GM20431 (cell line): Measurements from ENCODE around the gene C16orf82.

Experiments used
- in situ Hi-C: fragments of 300-500 bp; cut with MseI, MboI; formaldehyde crosslinking; loops from one replicate; pipeline ENCODE4 v1.15.0; 2020; ENCODE audit warnings: low sequenced_read_pairs; ENCODE audit not compliant: unreplicated experiment

The C16orf82 gene

DNA sequence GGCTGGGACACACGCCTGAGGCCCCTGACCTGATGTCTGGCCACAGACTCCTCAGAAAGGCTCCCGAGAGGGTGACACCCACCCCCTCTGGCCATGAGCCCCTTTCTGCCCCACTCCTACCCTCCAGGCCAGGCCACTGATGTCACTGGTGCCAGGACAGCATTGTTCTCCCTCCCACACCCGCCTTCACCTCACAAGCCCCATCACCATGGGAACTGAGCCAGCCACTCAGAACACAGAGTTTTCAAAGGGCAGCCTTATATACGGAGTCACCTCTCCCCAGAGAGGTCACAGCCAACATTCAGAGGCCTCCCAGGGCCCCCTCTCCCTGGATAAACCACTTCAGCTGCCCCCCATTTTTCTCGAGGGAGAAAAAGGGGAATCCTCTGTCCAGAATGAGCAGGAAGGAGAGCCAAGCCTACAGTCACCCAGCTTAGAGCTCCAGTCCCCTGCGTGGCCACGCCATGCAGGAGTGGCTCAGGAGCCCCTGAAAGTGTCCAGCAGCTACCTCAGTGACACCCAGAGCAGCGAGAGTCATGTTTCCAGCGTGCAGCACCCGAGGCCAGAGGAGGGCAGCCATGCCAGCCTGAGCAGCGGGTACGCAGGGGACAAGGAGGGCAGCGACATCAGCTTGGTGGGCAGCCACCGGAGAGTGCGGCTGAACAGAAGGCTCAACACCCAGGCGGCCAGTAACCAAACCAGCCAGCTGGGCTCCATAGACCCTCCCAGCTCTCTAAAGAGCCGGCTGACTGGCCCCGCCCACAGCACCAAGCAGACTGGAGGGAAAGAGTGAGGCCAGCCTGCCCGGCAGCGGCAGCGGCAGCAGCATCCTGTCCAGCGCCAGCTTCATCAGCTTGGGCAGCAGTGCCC is at the start of gene C16orf82:
C16orf82 (plus strand) TSS at position 260 of the 870 bp plus-strand sequence.
- in situ Hi-C loops = no loop called here

- in situ Hi-C loops = no loop called here
Measured at GRCh38 chr16:27020031-27020430, 46.7 kb upstream of the C16orf82 start.

- in situ Hi-C loops = no loop called here
Measured at GRCh38 chr16:27024010-27024409, 42.7 kb upstream of the C16orf82 start.

DNA sequence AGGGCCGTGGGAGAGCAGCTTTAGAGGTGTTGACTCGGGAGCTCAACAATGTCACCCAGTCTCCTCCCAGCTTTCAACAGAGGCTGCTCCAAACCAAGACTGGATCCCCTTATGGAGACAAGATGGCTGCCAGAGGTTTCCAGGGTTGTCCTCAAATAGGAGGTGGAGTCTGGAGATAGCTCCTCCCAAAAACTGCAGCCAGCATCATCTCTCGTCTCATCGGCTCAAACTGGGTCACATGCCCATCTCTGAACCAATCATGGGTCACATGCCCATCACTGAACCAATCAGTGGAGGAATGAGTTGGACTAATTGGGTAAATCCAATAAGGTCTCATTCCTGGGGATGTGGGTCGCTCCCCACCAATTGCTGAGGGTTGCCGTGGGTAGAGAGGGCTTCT is 41.1 kb upstream of the C16orf82 start:
- in situ Hi-C loops = no loop called here

- in situ Hi-C loops = no loop called here
Measured at GRCh38 chr16:27027971-27028370, 38.8 kb upstream of the C16orf82 start.

DNA sequence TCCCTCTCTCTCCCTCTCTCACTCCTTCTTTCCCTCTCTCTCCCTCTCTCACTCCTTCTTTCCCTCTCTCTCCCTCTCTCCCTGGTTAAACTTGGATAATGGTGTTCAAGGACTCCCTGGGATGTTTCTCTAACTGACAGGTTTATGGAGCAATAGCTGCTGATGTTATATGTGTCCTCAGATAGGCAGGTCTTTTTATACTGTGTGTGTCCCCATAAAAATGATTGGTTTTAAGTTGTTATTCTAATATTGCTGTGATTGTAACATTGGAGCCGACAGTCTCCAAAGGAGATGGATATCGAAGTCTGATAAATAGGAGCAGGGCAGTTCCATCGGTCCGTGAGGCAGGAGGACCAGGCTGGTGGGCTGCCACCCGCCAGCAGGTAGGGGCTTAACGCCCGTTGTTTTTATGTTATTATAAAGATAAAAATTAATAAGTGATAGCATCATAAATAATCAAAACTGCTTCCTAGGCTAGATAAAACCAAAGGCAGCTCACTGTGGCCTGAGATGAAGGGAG is 38.1 kb upstream of the C16orf82 start:
- in situ Hi-C loops = no loop called here

DNA sequence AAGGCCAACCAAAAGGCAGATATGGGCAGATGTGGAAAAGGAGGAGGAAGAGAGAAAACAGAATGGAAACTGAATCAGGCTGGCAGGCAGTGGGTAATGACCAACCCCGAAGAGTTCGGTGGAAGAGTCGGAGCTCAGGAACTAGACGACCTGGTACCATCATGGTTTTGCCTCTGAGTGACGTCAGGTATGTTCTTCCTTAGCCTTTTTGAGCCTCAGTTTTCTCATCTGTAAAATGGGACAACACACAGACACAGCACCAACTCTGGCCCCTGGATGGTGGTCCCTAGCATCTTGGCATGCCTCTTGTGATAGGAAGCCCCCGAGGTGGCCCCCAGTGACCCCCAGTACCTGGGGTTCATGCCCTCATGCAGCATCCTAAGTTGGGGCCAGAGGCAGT is 37.2 kb upstream of the C16orf82 start:
- in situ Hi-C loops = no loop called here

DNA sequence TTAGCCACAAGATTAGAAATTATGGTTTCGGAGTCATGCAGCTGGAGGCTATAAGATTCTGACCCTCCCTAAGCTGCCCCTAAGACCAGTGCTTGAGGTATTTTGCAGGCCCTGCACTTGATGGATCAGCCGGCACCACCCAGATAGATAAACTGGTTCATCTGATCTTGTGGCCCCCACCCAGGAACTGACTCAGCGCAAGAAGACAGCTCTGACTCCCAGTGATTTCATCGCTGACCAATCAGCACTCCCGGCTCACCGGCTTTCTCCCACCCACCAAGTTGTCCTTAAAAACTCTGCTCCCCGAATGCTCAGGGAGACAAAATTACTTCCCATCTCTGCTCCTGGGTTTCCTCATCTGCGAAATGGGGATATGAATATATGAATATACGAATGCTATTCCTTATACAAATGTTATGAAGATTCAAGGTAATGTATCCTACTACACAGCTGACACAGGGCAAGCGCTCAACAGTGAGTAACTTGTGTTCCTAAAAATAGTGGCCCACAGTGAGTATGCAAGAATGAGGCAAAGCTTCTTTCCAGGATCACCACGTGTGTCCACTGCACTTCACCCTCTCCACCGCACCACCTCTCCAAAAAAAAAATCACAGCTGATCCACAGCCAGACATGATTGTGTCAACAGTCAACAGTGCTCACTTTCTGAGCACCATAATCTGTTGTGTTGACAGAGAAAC is 33.3 kb upstream of the C16orf82 start:
- in situ Hi-C loops = no loop called here

GRCh38 chr16:27040732-27041131 is 26.0 kb upstream of the C16orf82 start:
- in situ Hi-C loops = no loop called here

DNA sequence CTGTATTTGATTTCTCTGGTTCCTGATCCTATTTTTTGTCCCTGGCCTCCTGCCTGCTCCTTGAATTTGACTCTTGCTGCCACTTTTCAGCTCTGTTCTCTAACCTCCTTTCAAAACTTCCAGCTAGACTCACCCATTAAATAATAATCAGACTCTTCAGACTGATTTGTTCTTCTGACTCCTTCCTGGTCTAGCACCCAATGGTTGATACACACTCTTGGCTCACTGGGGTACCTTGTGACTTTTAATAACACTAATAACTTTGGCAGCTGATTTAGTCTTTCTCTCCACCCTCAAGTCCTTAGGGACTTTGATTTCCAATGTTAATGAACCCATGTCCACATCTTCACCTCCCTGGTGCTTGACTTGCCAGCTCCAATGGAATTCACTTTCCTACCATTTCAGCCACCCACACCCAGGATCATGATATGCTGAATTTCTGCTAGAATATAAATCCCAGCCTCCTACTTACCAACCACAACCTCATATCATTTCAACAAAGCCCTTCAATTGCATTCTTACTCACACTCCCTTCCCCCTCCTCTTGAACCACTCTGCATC is 19.7 kb upstream of the C16orf82 start:
- in situ Hi-C loops = no loop called here

DNA sequence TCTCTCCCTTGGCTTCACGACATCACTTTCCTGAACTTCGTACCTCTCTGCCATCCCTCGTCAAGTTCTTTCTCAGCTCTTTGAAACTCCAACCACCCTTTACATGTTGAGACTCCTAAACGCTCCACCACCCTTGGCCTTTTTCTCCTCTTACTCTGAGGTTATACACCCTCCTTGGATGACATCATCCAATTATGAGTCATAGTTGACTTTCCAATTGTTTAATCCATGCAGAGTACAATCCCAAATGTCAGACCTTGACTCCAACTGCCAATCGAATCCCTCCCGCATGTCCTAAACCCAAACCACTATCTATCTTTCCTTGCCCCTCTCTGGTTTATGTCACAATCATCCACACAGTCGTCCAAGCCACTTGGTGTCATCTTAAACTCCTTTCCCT is 18.4 kb upstream of the C16orf82 start:
- in situ Hi-C loops = no loop called here

DNA sequence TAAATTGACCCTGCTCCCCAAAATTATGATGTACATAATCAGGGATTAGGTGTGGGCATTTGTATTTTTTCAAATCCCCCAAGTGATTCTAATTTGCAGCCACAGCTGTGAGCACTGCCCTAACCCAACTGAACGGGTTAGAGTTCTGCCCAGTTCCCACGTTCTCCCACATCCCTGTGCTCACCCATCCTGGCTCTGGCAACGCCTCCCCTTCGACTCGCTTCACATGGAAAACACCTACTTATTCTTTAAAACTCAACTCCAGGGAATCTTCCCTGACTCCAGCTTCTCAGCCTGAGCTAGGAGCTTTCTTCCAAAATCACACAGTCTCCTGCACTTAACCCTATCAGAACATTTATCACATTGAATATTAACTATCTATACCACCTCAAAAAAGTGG is 17.6 kb upstream of the C16orf82 start:
- in situ Hi-C loops = no loop called here

- in situ Hi-C loops = no loop called here
Measured at GRCh38 chr16:27052007-27052406, 14.7 kb upstream of the C16orf82 start.

DNA sequence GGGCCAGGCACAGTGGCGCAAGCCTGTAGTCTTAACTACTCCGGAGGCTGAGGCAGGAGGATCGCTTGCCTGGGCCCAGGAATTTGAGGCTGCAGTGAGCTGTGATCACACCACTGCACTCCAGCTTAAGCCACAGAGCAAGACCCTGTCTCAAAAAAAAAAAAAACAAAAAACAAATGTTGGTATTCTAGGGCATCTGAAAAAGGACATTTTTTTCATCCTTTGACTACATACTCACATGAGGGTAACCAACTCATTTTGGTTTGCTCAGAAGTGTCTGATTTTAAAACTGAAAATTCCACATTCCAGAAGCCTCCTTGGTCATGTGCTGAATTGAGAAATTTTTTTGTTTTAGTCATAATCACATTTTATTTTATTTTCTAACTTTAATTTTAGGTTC is 12.7 kb upstream of the C16orf82 start:
- in situ Hi-C loops = no loop called here

- in situ Hi-C loops = no loop called here
Measured at GRCh38 chr16:27058299-27058698, 8.4 kb upstream of the C16orf82 start.

DNA sequence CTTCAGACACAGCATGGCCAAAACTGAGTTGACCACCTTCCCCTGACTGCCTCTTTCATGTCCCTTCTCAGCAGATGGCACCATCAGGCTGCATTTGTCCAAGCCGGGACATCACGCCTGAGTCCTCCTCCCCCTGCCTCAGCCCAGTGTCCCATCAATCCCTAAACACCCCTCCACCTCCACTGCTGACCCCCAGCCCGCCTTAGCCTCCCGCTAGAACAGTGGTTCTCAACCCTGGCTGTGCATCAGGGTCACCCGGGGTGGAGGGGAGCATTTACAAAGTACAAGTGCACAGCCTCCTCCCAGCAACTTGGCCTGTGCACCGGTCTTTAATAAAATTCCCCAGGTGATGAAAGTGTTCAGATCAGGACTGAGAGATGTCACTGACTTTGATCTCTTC is 4.0 kb downstream of the C16orf82 start:
- in situ Hi-C loops = no loop called here

DNA sequence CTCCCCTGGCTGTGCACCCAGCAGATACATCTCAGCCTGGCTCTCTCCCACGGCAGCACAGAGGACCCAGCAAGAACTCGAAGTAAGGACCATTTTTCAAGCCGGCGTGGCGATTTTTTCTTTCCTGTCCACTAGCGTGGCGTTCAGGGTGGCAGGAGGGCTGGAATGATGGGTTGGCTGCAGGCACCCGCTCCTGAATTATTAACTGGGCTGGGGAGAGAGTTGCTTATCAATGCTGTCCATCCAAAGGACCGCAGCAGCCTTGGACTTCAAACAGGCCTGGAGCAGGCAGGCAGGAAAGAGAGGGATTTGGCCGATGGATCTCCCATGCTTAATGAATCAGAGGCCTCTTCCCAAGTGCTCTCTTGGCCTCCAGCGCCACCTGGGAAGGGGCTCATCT is 7.0 kb downstream of the C16orf82 start:
- in situ Hi-C loops = no loop called here

DNA sequence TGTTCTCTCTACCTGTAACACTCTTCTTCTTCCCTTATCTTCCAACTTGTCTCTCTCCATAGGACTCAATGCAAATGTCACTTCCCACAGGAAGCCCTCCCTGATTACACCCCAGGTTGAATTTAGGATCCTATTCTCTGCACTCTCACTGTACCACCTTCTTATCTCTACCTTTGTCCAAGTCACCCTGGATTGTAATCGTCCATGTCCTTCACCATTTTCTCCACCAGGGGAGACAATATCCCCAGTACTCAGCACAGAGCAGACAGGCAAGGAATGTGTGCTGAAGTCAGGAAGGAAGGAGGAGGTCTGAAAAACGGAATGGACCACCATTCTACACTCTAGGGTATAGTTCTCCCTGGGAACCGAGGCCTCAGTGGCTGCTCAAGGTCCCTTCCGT is 14.2 kb downstream of the C16orf82 start:
- in situ Hi-C loops = no loop called here

GRCh38 chr16:27083861-27084261 is 17.1 kb downstream of the C16orf82 start:
- in situ Hi-C loops = no loop called here

DNA sequence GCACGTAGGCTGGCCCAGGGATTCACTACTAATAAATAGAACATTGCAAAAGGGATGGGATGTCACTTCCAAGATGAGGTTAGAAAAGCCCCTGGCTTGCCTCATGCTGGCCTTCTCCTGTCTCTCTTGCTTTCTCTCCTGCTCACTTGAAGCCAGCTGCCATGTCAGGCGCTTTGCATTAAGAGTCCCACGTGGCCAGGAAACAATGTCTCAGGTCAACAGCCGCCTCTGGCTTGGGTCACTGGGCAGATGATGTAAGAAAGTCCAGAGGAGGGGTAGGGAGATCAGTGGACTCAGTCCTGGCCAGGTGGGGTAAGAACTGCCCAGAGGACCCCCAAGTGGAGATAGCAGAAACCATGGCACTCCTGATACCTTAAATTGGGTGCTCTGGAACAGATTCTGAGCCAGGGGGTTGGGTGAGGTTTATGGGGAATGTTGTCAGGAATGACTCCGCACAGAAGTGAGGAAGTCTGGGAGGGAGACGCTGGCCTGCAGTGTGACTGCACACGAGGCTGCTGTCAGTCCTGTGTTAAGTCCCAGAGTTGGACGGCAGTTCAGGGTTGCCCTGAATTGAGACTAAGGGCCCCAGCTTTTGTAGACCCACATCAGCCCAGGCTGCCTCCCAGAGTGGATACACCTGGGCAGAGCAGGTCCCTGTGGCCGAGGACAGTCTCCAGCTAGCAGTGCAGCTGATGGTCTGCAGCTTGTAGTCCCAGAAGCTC is 17.7 kb downstream of the C16orf82 start:
- in situ Hi-C loops = no loop called here
